Activated CD4-positive, alpha-beta T cell treated with anti-CD3 and anti-CD28 coated beads for 4 hours (primary cell): ENCODE results near the gene RECK.
A peak's percentile ranks its signal among the peaks of the same experiment; 100 is the strongest.
"Not testable (repeated sequence)": the region's sequence is repeated elsewhere in the genome, so short reads cannot be mapped to it uniquely, and the experiment has no call there.

Experiments used
- DNase-seq, 2 donors: peaks; one replicate each; pipeline ENCODE4 v3.0.0-alpha.2; 2020

RECK gene

DNA sequence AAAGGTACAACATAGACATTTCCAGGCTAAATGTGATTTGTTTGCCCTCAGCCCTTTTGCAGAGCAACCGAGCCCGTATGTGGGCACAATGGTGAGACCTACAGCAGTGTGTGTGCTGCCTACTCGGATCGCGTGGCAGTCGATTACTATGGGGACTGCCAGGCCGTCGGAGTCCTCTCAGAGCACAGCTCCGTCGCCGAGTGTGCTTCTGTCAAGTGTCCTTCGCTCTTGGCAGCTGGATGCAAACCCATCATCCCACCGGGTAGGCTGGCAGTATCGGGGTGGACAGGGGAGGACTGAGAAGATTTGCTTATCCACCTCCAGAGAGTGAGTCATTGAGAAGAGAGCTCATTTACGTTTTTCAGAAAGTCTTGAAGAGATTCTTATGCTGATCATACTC, 82.0 kb downstream of the RECK start:
- no peak for DNase-seq

DNA sequence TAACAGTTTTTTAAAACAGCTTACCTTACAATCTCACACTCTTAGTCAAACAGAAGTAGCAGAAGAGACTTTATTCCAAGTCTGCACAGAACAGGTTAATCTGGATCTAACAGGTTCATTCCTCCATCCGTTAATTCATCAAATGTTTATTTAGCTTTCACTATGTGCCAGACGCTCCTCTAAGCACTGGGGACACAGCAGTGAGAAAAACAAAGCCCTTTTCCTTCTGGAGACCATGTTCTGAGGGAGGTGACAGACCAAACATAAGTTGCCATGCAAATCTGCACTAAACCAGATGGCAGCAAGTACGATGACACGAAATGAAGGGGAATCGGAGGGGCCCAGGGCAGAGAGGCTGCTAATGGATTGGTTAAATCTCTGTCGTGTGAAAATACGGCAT, 82.8 kb downstream of the RECK start:
- no peak for DNase-seq

DNA sequence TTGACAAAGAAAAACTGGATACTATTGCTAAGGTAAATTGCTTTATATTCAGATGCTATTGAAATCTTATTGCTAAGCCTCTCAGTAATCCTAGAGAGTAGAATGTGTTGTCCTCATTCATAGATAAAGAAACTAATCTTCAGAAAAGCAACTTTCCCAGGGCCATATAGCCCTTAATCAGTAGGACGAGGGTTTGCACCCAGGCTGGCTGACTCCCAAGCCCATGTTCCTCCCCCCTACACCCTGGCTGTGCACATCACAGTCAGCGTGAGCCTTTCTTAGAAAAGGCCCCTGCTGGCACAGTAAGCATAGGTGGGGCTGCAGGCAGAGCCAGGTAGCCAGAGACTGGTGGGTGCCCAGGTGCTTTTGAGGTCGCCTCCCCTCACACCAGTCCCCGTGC, 84.0 kb downstream of the RECK start:
- no peak for DNase-seq

DNA sequence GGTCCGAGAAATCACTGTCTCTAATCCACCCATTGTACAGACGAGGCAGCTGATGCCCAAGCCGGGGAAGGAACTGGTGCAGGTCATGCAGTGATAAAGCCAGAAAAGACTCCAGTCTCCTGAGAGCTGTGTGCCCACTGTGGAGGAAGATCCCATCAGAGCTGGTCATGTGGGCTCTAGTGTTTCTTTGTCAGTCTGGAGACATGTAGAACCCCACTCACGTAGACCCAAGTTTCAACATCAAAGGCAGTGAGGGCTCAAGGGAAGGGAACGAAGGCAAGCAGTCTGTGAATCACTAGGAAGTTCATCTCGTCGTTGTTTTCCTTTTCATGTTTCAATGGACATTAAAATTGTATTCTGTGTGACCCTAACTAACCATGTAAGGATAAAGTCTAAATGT, 85.3 kb downstream of the RECK start:
- DNase-seq = no peak

DNA sequence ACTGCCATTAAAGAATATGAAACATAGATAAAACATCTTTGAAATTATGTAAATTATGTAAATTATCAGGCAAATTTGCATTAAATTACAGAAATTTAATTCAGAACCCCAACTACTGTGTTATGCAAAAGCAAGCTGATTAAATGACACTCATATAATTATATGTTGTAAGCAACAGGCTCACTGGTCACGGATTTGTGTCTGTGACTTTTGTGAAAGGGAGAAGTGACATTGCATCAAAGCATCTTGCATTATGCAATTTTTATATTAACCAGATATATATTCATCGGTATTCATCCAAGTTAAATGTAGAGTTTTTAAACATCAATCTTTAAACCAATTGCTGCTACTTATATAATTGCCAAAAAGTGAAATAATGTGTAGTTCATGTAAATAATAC, 86.8 kb downstream of the RECK start:
- no peak for DNase-seq

DNA sequence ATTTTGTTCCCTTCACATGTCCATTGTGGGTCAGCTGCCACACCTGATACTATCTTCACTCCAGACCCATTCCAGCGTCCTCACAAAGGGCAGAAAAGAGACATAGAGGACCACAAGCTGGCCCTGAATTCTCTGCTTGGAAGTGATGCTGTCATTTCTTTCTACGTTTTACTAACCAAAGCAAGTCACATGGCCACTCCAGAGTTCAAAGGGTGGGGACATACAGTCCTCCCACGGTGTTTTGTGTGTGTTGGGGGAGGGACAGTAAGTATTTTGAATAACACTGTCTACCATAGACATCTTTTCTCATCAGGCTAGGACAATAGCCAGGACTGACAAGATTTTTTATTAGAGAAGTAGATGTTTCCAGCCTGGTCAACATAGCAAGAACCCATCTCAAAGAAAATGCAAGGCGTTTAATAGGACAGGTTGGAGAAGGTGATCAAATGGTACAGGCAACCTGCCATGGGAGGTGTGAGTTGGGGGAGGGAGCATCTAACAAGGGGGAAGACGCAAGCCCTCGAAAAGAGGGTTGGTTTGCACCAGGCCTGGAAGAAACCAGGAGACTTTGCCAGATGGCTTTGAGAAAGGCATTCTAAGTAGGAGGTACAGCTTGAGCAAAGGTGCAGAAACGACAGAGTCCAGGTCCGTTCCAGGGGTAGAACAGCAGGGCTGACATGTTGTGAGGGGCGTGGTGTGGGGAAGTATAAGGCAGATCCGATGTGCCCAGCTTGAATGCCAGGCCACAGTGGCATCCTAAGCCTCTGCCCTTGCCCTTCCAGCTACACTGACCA, 88.5 kb downstream of the RECK start:
- no peak for DNase-seq

DNA sequence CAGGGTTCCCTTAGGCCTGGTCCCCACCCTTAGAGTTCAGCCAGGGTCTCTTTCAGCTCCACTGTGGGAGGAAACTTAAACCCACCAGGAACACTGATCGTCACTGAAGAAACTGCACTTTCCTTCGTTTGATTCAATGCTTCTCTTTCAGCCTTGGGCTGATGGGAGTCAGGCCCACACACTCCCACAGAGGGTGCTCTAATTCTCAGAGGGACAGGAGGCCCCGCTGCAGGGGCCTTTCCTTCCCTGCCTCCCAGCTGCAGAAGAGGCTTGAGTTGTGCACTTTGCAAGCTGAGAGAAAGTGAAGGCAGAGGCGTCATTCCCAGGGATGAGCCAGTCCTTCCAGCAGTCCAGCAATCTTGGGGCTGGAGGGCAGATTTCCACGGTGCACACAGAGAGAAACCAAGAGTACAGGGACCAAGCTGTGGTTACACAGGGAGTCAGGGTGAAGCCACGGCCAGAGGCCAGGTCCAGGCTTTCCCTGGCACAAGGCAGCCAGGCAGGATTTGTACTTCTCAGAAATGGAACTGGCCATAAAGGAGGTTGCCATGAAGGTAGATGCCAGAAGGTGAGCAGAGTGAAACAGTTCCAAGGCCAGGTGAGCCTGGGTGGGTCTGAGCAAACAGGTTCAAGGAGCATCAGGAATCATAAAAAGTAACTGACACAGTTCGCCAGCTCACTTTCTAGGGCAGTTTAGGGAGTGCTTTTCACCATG, 89.5 kb downstream of the RECK start:
- no peak for DNase-seq

DNA sequence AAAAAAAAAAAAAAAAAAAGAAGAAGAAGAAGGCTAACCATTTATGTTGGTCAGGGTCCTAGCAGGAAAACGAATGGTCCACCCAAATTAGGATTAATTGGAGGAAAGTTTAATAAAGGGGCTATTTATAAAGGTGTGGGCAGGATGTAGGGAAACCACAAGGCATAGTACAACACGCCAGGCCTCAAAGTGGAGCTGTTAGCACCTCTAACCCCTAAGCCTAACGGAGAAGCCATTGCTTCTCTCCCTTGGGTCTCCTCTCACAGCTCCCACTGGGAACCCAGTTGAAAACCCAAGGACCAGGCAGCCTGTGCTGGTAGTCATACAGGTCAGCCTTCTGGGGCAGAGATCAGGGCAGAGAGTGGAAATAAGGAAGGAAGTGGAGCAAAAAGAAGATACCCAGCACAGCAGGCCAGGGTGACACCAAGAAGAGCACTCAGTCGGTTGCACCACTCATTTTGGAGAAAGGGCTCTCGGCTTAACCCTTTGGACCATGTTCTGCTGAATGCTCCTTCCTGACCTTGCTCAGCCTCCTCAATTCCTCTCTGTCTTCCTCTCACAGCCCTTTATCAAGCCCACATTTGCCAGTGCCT, 91.0 kb downstream of the RECK start:
- no peak for DNase-seq

DNA sequence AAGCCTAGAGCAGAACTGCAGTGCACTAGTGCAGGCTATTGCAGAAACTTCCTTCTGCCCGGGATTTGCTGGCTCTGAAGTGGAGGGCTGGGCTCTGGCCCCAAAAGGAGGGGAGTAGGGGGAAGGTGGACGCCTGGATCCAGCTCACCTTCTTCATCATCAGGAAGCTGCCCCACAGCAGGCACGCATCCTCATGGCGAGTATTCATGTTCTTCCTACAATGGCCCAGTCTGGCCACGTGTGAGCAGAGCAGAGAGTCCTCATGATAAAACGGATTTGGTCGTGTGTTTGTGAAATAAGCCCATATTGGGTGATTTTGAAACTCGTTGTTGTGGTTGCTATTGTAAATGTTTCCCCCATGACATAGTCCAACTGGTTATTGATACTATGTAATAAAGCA, 91.6 kb downstream of the RECK start:
- no peak for DNase-seq

DNA sequence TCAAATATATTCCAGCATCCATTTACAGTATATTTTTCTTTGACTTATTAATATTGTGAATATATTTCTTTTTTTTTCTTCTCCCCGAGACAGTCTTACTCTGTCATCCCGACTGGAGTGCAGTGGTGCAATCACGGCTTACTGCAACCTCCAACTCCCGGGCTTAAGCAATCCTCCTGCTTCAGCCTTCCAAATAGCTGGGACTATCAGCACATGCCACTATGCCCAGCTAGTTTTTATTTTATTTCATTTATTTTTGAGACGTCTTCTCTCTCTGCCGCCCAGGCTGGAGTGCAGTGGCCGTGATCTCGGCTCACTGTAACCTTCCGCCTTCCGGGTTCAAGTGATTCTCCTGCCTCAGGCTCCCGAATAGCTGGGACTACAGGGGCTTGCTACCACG, 92.4 kb downstream of the RECK start:
- DNase-seq = no peak

DNA sequence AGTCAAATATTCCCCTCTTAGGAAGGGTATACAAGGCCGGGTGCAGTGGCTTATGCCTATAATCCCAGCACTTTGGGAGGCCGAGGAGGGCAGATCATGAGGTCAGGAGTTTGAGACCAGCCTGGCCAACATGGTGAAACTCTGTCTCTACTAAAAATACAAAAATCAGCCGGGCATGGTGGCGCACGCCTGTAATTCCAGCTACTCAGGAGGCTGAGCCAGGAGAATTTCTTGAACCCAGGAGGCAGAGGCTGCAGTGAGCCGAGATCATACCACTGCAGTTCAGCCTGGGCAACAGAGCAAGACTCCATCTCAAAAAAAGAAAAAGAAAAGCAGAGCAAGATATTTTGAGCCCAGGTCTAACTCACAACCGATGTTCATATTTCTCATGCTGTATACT, 95.0 kb downstream of the RECK start:
- DNase-seq = not testable (repeated sequence)

DNA sequence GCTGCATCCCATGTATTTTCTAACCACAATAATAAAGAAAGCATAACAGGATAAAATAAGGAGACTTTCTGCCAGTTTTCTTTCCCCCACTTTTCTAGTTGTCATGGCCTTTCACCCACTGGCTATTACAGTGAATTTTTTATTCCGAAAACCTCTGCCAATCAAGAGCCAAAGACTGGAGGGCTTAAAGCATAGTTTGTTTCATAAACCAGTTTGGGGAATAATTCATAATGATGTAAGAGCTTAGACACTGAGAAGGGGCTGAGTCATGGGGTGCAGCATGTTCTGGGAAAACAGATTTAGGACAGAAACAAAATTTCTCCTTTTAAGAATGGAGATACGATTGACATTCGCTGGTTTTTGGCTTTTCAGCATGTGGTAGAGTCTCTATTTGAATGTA, 95.4 kb downstream of the RECK start:
- no peak for DNase-seq

DNA sequence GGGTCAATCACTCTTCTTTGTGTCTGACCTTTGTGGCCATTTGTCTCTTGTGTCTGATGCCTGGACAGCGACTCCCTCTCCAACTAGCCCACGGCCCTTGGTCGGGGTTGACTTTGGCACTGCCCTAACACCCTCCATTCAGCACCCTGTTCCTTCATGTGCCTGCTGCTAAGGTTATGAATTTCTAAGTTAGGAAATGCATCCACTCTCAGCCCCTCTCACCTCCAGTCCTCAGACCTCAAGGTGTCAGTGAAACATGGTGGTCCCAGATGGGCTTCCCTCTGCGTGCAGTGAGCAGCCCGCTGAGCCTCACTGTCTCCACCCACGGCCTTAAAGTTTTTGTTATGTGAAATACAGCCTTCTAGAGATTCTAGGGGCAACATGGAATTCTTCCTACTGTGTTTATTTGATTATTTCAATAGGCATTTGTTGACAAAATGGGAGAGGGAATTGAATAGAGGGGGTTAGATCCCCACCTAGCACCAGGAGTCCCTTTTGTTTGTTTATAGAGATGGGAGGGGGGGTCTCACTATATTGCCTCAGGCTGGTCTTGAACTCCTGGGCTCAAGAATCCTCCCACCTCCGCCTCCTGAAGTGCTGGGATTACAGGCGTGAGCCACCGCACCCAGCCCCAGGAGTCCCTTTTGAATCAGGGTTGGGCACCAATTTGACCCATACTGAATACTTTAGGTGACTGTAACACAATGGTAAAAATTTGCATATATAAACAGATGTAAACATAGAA, 98.2 kb downstream of the RECK start:
- DNase-seq = no peak

DNA sequence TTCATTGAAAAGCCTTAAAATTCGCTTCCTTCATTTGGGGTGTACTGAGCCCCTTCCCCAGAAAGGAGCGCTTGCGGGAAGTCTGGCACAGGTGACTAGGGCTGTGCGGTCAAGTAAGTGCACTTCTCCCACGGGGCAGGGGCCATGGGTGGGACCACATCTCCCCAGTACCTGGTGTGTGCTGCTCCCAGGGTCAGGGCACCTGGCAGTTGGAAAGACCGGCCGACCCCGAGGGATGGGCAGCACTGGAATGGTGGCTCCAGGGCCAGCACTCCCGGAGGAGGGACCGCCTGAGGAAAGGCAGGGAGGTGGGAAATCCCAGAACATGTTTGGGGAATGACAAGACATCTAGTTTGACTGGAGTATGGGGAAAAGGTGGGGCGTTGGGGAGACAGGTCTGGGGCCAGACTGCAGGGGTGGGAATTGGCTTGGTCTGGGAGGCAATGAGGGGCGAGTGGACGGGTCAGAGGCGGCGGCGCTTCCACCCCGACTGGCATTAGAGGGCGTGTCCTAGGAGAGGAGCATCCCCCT, 99.1 kb downstream of the RECK start:
- no peak for DNase-seq

DNA sequence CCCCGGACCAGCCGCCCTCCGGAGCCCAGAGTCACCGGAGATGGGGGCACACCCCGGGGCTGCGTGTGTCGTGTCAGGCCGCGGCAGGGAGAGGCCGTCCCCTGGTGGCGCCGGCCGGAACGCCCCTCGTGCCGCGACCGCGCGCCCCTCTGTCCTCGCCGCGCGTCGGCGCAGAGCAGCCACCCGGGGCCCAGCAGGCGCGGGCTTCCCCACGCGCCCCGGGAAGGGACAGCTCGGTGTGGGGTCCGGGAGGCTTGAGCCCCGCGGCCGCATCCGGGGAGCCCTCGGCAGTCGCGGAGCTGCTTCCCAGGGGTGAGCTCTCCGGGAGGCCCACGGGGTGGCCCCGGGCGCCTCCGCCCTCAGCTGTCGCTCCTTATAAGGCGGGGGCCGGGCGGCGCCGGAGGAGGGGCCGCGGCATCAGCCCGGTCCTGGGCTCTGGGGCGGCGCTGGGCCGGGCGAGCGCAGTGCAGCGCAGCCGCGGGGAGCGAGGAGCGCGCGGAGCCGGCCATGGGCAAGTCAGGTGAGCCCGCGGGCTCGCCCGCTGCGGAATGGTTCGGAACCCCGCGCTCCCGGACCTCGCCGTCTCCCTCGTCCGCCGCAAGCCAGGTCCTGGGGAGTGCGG, 99.7 kb downstream of the RECK start, which contains the start of gene GLIPR2:
Gene GLIPR2 (plus strand): TSS at position 462 of the 622 bp plus-strand sequence. CDS start 46 bp downstream, at position 508.
- peak; percentile 71 to 75 for DNase-seq

DNA sequence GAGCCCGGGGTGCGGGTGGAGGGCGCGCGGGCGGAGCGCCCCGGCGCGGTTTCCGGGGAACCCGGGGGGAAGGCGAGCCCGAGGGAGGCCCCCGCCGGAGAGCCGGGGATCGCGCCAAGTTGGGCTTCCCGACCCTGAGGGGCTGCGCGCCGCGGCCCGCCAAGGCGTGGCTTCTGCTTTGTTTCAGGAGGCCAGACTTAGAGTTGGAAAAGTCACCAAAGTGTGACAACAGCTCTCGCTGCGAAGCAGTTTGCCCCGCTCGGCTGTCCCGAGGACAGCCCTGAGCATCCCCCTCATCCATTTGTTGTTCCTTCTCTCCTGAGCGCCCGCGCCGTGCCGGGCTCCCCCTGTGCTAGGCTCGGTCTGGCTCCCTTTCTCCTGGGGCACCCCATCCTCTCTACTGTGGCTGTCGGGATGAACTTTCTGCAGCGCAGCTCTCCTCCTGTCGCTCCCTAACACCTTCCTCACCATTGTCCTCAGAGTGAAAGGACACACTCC, 100.2 kb downstream of the RECK start:
- no peak for DNase-seq

DNA sequence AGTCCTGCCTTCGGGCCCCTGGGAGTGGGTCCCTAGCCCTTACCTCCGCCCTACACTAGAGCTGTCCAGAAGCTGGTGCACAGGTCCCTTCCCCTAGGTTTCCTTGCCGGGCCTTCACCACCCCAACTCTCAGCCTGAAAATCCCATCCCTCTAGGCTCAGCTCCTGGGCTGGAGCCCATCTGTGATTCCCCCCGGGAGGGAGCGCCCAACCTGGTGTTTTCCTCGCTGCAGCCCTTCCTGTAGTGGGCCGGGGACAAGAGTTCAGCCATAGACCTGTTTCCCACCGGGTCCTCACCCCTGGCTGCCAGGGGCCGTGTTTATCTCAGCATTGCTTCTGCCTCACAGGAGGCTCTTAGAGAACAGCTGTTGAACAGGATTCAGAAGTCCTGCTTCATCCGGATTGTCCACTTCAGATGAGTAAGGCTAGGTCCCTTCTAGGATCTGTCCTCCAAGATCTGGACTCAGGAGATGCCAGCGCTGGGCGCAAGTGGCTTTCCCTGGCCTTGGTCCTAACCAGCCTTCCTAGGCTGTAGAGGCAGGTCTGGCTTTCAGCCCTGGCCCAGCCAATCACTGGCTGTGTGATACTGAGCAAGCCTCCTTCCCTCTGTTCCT, 100.8 kb downstream of the RECK start:
- DNase-seq = no peak

DNA sequence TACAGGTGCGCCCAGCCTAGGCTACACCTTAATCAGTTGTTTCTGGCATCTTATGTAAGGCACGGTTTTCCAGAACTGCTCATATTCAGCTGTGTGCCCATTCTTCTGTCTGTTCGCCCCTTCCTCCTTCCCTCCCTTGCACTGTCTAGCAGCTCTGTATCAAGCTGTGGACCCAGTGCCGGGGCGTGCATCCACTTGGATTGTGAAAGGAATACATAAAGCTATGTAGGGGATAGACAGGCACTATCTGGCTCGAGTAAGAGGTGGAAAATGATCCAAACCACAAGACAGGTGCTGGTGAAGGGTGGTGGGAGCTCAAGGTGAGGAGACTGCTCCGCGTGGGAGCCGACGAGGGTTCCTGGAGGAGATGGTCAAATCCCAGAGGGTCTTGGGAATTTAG, 101.8 kb downstream of the RECK start:
- no peak for DNase-seq

DNA sequence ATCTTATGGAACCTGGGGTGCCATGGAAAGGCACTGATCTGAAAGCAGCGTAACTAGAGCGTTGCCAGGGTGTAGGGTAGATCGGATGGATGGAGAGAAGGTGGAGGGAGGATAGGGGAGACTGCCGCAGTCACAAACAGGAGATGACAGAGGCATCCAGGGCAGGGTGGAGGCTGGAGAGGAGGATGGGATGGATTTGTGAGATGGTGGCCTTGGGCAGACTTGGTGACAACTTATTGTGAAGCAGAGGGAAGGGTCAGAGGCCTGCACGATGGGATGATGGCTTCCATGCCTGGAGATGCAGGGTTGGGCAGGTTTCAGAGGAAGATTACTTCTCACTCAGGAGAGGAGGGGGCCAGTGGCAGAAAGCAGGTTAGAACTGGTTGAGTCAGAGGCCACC, 102.2 kb downstream of the RECK start:
- no peak for DNase-seq

DNA sequence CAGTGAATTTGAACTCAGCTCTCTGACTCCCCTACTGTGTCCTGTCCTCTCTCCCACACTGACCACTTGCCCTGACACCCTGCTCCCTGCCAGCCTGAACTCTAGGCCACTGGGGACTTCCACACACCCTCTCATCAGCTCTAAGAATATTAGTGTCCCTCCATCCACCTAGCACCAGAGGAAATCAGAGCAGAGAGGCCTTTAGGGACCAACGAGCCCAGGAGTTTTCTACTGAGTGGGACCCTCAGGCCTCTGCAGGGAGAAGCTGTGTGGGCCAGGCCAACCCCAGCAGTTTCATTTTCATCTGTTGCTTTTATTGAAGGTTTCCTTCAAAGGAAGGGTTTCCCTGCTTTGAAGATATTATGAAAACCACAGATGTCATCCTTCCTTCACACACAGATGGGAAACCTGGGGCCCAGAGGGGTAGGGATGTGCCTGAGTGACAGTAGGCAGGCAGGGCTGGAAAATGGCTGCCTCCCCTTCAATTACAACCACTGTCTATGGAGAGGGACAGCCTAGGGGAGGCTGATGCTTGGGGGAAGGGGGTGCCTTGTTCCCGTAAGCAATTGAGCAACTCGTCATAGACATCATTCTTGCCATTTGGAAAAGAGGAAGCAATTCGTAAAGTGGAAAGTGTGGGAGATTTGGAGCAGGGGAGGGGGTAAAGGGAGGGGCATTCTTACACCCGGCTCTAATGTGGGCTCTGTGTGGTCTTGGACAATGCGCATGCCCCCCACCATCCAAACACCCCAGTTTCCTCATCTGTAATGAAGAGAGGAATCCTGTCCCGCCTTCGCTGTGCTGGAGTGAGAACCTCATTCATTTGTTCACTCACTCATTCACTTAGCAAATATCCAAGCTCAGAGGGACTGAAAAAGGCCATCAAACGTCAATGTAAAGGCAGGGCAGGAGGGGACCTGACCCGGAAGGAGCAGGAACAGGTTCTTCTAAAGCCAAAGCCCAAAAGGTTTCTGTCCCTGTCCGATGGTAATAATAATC, 103.7 kb downstream of the RECK start:
- DNase-seq = no peak

DNA sequence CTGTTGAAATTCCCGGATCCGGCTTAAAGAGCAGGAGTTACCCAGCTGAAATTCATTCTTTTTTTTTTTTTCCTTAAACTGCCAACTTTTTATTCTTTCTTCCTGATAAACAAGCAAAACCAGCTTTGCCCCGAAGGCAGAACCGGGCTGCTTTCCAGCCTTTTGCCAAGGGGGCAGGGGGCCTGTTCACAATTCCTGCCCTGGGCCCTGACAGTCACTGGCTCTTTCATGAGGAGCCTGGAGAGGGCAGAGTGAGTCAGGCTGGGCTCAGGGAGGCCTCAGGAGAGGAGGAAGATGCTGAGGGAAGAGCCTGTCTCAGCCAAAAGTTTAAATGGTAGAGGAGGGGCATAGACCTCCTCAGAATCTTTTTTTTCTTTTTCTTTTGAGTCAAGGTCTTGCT, 104.6 kb downstream of the RECK start:
- no peak for DNase-seq
